GM21717 (cell line): ENCODE measurements around the gene BRSK1.

ENCODE experiments used
- ATAC-seq: cut with Tn5 transposase; IDR thresholded peaks from one replicate; pipeline ENCODE4 v1.9.1; 2021; ENCODE audit warnings: mild to moderate bottlenecking, moderate library complexity; ENCODE audit not compliant: unreplicated experiment

The BRSK1 gene

GRCh38 chr19:55273978-55274707, 9.7 kb upstream of the BRSK1 start:
- ATAC-seq, result no peak

GRCh38 chr19:55275851-55276719, 7.7 kb upstream of the BRSK1 start:
- no peak for ATAC-seq

GRCh38 chr19:55276720-55277430, 6.9 kb upstream of the BRSK1 start:
- ATAC-seq, result no peak

- ATAC-seq, result no peak
These were observed 6.3 kb upstream of the BRSK1 start for GRCh38 chr19:55277494-55277893.

GRCh38 chr19:55278391-55279135, 5.2 kb upstream of the BRSK1 start:
- no peak for ATAC-seq

- no peak for ATAC-seq
These were observed 4.5 kb upstream of the BRSK1 start for GRCh38 chr19:55279340-55279739.

GRCh38 chr19:55279770-55280643, 3.8 kb upstream of the BRSK1 start, which contains the start of gene HSPBP1:
Gene HSPBP1, minus strand, starts transcription at chr19:55280110. Its CDS starts 502 bp downstream, at chr19:55279608.
- peak; percentile 67 for ATAC-seq

GRCh38 chr19:55284405-55285058, 735 bp downstream of the BRSK1 start:
- ATAC-seq, result no peak

- no peak for ATAC-seq
These were observed 1.6 kb downstream of the BRSK1 start for GRCh38 chr19:55285229-55285890.

- no peak for ATAC-seq
These were observed 3.7 kb downstream of the BRSK1 start for GRCh38 chr19:55287361-55288079.

- no peak for ATAC-seq
These were observed 5.5 kb downstream of the BRSK1 start for GRCh38 chr19:55289117-55289796.

- ATAC-seq, result no peak
These were observed 13.5 kb downstream of the BRSK1 start for GRCh38 chr19:55297267-55297666.

- ATAC-seq, result no peak
These were observed 16.2 kb downstream of the BRSK1 start for GRCh38 chr19:55299991-55300390.

GRCh38 chr19:55300886-55301458, 17.2 kb downstream of the BRSK1 start:
- ATAC-seq, result no peak

- peak; percentile 52 for ATAC-seq
These were observed 17.9 kb downstream of the BRSK1 start for GRCh38 chr19:55301459-55302317.

- no peak for ATAC-seq
These were observed 18.5 kb downstream of the BRSK1 start for GRCh38 chr19:55302318-55302703.
